ENCODE measurements around the gene GMDS. TPM values are rescaled to one million over a fixed set of nuclear protein-coding genes. Genes with fewer than 3 reads are reported as not detected.

GMDS gene
- total RNA-seq, 1 donor from 2014 or later, result 27.0 TPM

DNA sequence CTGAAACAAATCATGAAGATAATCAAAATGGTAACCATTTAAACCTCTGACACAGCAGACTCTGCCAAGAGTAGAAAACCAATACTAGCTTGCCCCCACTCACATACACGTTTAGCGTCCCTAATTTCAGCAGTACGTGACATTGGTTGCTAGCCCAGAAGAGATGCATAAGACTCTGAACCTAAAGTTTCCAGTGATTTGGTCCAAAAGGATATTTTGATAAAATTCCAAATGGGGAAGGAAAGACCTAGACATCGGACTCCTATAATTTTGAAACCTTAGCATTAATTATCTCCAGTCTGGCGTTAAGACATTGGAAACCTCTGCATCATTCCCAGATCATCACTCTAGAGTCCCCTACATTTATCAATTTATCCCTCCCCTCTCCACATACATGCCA, 98.1 kb downstream of the GMDS start:
- TF ChIP-seq, protein P1, sequence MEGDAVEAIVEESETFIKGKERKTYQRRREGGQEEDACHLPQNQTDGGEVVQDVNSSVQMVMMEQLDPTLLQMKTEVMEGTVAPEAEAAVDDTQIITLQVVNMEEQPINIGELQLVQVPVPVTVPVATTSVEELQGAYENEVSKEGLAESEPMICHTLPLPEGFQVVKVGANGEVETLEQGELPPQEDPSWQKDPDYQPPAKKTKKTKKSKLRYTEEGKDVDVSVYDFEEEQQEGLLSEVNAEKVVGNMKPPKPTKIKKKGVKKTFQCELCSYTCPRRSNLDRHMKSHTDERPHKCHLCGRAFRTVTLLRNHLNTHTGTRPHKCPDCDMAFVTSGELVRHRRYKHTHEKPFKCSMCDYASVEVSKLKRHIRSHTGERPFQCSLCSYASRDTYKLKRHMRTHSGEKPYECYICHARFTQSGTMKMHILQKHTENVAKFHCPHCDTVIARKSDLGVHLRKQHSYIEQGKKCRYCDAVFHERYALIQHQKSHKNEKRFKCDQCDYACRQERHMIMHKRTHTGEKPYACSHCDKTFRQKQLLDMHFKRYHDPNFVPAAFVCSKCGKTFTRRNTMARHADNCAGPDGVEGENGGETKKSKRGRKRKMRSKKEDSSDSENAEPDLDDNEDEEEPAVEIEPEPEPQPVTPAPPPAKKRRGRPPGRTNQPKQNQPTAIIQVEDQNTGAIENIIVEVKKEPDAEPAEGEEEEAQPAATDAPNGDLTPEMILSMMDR (IDR thresholded peaks at IDR 0.05; ENCODE audit: insufficient read depth, low read length, poor library complexity, severe bottlenecking), result no peak
- Histone ChIP-seq H3K4me3 (ENCODE audit: low read depth, low read length) (no peak overlapping the region), H3K27me3 (ENCODE audit: control insufficient read depth, insufficient read depth, low read length) (no peaks in the 10 kb centered on the region), H3K36me3 (ENCODE audit: control insufficient read depth, insufficient read depth, low read length) (no peaks in the 10 kb centered on the region)
- DNase-seq (ENCODE audit: low read depth), result no peak

DNA sequence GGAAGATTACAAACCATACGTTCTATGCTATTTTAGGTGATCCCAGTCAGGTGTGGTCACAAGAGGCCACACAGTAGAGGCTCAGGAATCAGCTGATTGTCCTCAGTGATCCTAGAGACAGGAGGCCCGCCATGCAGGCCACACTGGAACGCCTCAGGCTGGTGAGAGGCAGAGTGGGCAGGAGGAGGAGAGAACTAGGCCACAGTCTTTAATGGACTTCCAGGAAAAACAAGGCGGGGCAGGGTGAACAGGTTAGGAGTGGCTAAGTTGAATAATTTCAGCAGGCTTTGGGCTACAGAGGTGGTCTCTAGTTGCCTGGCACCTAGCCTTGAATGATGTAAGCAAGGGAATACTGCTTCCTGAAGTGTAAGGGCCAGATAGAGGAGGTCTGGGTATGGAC, 101.2 kb downstream of the GMDS start:
- TF ChIP-seq, protein P1 (IDR thresholded peaks at IDR 0.05; ENCODE audit: insufficient read depth, low read length, poor library complexity, severe bottlenecking), result no peak
- no peak for DNase-seq (ENCODE audit: low read depth)
- H3K36me3 ChIP-seq (ENCODE audit: control insufficient read depth, insufficient read depth, low read length), result no peaks in the 10 kb centered on the region
- no peak overlapping the region for H3K4me3 ChIP-seq (ENCODE audit: low read depth, low read length)
- H3K27me3 ChIP-seq (ENCODE audit: control insufficient read depth, insufficient read depth, low read length), result no peaks in the 10 kb centered on the region

DNA sequence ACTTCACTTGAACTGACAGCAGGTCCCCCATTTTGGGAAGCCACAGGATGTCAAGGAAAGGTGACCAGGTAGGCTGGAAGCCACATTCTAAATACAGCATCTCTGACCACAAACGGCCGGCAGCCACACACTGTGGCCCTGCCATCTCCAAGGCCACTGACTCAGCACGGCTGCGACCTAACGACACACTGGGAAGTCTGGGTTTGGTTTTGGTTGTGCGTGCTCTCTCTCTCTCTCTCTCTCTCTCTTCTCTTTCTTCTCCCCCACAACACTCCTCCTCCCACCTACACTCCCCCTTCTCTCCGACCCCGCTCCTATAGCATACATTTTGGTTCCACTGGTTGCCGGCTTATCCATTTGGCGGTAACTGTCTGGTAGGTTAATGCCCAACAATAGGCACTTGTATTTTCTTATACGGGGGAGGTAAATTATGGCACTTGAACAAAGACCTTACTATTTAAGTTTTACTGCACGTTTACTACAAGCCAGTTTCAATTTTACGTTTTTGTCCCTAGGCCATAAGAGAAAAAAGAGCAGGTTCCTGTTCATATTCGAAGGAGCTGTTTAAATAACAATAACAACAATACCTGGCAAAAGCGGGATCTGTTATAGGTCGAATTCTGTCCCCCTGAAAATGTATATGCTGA, 103.6 kb downstream of the GMDS start:
- H3K27me3 ChIP-seq (ENCODE audit: control insufficient read depth, insufficient read depth, low read length), result no peaks in the 10 kb centered on the region
- no peaks in the 10 kb centered on the region for H3K36me3 ChIP-seq (ENCODE audit: control insufficient read depth, insufficient read depth, low read length)
- H3K4me3 ChIP-seq (ENCODE audit: low read depth, low read length), result no peak overlapping the region
- no peak for DNase-seq (ENCODE audit: low read depth)
- TF ChIP-seq, protein P1 (IDR thresholded peaks at IDR 0.05; ENCODE audit: insufficient read depth, low read length, poor library complexity, severe bottlenecking), result no peak

DNA sequence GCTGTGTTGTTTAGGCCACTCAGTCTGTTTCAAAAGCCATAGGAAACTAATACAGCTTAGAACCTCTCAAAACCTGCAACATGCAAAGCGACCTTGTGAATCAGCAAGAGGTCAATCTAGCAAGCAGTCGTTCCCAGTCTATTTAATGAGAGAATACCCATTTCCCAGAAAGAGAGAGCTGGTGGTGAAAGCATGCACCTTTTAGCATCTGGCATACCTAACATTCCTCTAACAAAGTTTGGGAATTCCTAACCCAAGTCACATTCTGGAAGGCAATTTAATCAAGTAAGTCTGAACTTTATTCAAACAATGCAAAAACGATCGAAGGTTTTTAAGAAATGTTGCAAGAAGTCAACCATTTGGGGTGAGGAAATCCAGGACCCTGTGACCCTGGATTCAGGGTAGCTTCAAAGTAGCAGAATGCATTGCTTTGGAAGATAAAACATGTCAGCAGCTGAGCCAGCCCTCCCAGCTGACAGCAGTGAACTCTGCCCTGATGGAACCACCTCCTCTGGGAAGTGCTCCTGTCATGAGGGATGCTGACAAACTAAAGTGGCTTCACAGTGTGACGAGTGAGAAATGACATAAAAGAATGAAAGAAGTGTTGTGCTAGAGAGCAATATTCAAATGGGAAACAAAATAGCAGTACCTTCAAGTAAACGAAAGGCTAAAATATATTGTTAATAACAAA, 104.8 kb downstream of the GMDS start:
- no peak for DNase-seq (ENCODE audit: low read depth)
- Histone ChIP-seq H3K4me3 (ENCODE audit: low read depth, low read length) (no peak overlapping the region), H3K27me3 (ENCODE audit: control insufficient read depth, insufficient read depth, low read length) (no peaks in the 10 kb centered on the region), H3K36me3 (ENCODE audit: control insufficient read depth, insufficient read depth, low read length) (no peaks in the 10 kb centered on the region)
- TF ChIP-seq, protein P1 (IDR thresholded peaks at IDR 0.05; ENCODE audit: insufficient read depth, low read length, poor library complexity, severe bottlenecking), result no peak

DNA sequence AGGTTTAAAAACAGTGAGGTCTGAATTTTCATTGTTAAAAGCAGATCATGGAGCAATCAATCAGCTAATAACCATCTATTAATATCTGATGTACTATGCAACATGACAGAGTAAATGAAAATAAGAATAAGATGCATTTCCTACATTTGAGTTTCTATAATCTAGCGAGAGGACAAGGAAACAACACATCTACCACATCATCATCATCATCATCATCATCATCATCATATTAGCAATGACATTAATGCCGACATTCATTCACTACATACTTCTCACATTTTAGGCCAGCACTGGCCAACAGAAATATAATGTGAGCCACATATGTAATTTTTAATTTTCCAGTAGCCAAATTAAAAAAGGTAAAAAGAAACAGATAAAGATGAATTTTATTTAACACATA, 110.0 kb downstream of the GMDS start:
- TF ChIP-seq, protein P1 (IDR thresholded peaks at IDR 0.05; ENCODE audit: insufficient read depth, low read length, poor library complexity, severe bottlenecking), result no peak
- Histone ChIP-seq H3K27me3 (ENCODE audit: control insufficient read depth, insufficient read depth, low read length) (no peaks in the 10 kb centered on the region), H3K36me3 (ENCODE audit: control insufficient read depth, insufficient read depth, low read length) (no peaks in the 10 kb centered on the region), H3K4me3 (ENCODE audit: low read depth, low read length) (no peak overlapping the region)
- no peak for DNase-seq (ENCODE audit: low read depth)

All from kidney epithelial cell (primary cell).